Measurements from ENCODE around the gene CFAP161.

Gene CFAP161

DNA sequence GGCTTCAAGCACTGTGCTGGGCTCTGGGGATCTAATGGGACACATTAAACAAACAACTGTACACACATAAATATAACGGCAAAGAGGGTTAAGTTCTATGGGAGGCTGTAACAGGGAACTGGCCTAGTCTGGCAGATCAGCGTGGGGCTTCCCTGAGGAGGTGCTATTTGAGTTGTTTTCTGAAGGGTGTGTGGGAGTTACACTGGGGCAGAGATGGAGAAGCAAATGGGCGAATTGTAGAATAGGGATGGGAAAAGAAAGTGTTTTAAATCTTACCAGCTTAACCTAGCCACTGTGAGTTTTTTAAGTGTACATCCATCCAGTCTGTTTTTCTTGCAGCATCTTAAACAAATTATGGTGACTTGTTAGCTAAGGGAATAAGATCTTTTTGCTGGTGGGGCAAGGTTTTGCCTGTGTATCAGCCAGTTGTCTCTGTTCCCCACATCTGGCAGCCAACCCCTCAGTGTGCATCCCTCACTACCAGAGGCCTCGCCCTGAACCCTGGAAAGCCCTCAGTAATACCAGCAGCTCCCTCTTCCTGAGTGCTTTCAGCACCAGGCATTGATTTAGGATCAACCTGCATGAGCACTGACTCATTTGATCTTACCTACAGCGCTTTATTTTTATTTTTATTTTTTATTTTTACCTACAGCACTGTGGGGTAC lies 51.7 kb downstream of the CFAP161 start:
- no peak for DNase-seq

DNA sequence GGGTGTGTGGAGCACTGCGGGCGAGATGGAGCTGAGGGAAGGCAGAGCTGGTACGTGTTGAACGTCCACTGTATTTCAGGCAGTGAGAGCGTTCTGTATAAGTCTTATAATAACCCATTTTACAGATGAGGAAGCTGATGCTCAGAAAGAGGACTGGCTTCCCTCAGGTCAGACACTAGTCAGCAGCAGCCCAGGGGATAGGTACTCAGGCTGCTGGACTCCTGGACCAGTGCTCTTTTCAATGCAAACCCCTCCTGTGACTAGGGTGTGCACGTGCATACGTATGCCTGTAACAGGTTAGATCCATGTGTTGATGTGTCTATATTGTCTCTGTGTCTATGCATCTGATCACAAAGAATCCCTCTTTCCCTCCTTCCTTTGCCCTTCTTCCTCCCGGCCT lies 54.3 kb downstream of the CFAP161 start:
- no peak for DNase-seq

DNA sequence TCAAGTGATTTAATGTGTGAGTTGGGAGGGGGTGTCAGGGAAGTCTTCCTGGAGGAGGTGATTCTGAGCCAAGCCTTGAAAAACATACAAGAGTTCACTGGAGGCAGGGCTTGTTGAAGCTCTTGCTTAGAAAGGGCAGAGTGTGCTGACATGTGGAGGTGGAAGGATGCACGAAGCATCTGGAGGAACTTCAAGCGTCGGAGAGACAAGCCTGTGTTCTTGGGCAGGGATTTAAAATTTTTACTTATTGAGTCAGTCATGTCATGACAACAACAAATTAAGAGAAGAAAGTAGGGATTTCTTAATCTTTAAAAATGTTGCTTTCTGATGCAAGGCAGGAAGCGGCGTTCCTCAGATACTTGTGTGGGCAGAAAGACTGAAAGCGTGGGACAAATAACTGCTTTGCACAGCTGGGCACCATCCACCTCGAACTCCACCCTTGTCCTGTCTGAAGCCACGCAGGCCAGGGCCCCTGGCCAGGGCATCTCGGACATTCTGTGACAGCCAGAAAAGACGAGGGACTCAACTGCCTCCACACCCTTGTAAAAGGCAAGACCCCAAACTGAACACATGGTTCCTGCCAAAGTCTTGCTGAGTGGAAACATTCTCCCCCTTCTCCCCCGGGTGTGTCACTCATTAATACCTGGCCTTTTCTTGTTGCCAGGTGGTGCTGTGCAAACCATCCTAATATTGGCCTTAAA lies 55.7 kb downstream of the CFAP161 start:
- DNase-seq, result no peak

DNA sequence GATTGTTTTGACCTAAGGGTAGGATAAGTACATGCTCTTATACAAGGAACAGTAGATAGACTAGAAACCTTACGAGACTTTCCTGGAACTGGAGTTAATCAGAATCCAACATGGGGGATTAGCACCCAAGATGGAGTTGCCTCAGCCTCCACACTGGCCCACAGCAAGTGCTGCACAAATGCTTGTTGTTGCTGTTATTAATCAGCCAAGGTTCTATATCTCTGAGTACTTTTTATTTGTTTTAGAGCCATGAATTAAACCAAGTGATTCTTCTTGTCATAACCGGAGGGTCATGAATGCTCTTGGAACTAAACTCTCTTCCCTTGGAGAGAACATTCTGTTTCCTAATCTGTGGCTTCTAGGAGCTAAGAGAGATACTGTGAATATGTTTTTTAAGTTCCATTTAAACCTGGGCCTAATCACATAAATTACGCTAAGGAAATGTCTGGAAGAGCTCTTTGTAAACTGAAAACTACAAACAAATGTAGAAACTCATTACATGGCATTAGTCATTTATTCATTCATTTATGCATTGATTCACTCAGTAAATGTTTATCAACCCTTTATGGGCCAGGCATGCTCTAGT lies 56.9 kb downstream of the CFAP161 start:
- DNase-seq, result no peak

DNA sequence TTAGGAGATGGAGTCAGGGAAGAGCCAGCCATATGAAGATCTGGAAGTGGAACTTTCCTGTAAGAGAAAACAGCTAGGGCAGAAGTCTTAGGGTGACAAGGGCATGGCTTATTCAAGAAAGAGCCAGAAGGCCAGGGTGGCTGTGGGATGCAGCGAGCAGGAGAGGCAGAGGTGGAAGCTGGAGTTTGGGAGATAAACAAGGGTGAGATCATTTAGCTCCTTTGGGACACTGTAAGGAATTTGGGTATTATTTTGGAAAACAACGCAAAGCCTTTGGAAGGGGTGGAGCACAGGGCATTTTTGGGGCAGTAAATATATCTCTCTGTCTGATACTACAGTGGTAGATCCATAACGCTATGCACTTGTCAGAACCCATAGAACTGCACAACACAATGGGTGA lies 57.6 kb downstream of the CFAP161 start:
- no peak for DNase-seq

DNA sequence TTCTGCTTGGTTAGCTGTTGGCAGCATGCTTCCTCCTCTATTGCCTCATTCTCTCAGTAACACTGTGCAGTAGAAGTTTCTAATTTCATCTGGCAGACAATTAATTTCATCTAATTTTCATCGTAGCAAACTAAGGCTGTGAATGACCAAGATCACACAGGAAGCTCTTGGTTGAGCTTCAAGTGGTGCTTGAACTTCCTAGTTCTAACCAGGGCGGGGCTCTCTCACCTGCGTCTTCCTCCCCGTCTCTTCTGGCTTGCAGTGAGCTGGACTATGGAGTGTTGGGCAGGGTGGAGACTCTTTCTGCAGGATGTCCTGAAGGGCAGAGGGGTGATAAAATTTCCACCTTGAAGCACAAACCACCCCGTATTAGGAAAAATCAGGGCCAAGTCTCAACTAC lies 60.7 kb downstream of the CFAP161 start:
- no peak for DNase-seq

DNA sequence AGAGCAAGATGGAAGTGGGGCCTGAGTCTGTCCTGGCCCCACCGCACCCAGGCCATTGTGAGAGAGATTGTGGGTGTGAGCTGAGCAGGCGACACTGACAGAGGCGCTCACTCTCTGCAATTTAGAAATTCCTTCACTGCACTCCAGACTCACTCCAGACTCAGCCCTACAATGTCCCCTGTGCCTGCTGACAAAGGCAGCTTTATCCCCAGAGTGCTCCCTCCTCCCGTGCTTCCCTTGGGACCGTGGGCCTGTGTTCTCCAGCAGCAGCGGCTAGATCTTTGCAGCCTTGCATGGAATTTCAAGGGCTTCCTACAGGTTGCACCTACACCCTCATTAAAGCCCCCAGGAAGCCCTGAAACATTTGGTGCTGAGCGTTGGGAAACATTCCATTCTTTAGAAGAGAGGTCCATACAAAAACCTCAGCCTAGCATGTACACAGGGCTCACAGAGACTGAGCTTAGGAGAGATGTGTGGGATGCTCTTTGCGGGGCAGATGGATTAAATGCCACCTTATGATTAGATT lies 61.3 kb downstream of the CFAP161 start:
- no peak for DNase-seq

DNA sequence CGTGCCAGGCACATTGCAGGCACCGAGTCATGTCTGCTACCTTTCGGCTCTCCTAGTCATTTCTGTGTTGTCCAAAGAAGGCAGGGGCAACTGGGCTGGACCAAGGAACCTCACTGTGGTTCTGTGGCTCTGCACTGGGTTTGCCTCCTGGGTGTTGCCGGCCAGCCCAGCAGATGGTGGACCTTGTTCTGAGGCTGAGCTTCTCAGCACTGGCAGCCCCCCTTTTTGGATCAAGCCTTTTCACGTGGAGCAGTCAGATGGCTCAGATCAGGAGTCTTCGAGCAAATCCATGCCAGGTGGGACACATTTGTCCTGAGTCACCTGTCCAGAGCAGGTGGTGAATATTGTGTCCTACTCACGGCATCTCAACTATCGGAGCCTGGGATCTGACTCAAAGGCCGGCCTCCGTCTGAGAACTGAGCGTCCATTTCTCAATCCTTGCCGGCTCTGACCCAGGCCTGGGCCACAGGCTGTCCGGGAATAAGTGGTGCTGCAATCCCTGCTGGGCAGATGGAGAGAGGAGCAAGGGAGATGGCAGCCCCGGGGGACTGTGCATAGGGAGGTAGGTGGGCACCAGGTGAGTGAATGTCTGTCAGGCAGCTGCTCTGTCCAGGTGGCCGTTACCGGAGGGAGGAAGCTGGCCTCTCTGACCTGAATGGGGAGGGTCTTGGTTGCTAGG lies 62.6 kb downstream of the CFAP161 start, which contains the start of gene IL16:
Gene IL16, plus strand, starts transcription at position 304 of the 679 bp plus-strand sequence. CDS start 28,521 bp downstream, outside the sequence.
- no peak for DNase-seq

DNA sequence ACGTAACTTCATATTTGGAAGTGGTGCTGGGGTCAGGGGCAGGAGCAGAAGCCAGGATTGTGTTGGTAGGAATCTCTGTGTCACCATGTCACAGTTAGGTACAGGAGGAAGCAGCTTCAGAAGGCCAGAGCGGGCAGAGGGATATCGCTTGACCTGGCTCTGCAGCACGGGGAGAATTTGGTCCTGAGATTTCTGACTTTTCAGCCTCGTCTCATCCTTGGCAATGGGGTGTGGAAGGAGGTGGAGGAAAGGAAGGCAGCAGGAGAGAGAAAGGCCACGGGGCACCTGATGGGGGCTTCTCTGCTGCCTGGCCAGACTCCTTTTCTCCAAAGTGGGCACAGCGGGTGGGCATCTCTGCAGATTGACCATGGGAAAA lies 63.2 kb downstream of the CFAP161 start:
- no peak for DNase-seq

DNA sequence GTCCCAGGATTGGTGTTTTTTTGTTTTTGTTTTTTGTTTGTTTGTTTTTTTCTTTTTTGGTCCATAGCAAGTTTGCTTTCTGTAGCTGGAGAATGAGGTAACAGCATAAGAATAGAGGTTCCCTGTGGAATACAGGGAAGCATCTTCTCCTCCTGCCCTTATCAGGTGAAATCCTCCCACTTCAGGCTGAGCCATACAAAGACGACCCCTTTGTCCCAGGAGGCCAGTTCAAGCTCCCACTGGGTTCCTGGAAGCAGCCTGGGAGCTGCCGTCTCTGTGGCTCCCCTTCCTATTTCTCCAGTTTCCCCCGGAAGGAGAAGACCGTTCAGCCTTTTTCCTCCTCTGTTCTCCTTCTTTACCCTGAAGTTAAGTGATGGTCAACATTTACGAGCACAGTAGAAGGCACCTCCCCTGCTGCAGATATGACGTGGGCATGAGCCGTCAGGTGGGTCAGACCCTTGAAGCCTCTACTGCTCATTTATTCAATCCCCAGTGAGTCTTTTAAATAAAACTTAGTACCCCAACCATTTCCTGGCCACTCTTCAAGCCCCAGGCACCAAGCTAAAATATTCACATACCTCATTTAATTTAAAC lies 63.7 kb downstream of the CFAP161 start:
- no peak for DNase-seq
